ENCODE results near the gene MVK. TPM values are rescaled to one million over a fixed set of nuclear protein-coding genes. Genes with fewer than 3 reads are reported as not detected.

Gene MVK
- polyA plus RNA-seq, 3 donors, result 1.1 to 3.8 (median 1.6) TPM

DNA sequence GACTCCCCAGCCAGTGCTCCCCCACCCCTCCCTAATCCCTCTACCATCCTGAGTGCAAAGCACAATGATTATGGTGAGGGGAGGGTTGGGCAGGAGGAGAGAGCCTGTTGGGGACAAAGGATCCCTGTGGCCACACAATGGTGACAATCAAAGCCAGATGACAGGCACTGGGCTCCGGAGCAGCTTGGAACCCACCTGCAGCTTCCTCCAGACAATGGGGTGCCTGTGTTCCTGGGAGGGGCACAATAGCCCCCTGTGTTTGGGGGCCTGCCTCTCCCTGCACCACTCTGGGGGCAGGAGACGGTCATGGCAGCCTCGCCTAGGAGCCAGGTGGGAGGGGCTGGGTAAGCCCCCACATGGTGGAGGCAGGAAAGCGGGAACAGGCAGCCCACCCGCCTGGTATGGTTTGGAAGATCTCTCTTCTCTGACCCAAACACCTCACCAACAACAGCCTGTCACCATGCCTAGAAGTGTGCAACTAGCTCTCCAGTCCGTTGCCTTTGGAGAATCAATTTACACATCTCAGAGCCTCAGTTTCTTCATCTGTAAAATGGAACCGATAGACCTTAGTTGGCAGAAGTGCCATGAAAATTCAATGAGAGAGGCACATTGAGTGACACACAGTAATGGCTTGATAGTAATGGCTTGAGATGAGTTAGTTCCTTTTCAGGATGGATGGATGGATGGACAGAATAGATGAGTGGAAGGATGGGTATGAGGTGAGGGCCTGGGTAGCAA, 53.0 kb downstream of the MVK start:
- H3K27me3 Mint-ChIP-seq (ENCODE audit: low read depth in 3 of 3), result peaks cover 21 to 26% (median 25%) of the 10 kb centered on the region in 3 donors
- Histone ChIP-seq H3K9me3 (replicated peaks in 1 of 2; ENCODE audit: control insufficient read depth in 1 of 2, insufficient read depth in 1 of 2, low read length in 2 of 2) (no peaks in the 10 kb centered on the region), H3K36me3 (replicated peaks in 1 of 2; ENCODE audit: control insufficient read depth in 1 of 2, insufficient read depth in 2 of 2, low read length in 2 of 2) (no peaks in the 10 kb centered on the region), H3K4me1 (ENCODE audit: control insufficient read depth in 1 of 2, insufficient read depth in 2 of 2, low read length in 2 of 2) (no peaks in the 10 kb centered on the region), H3K27me3 (ENCODE audit: control insufficient read depth in 2 of 2, insufficient read depth in 2 of 2, low read length in 2 of 2) (peaks cover 3 to 13% of the 10 kb centered on the region in 2 donors), H3K27ac (ENCODE audit: low read depth in 1 of 2, low read length in 2 of 2) (no peak overlapping the region), H3K4me2 (replicated peaks; ENCODE audit: extremely low read depth, low read length, poor library complexity, severe bottlenecking) (no peak overlapping the region), H2AFZ (ENCODE audit: insufficient read depth, low read depth, low read length, poor library complexity, severe bottlenecking) (no peak overlapping the region), H3K9ac (ENCODE audit: insufficient read depth, low read length, poor library complexity, severe bottlenecking) (no peak overlapping the region), H4K20me1 (ENCODE audit: insufficient read depth, low read length) (no peaks in the 10 kb centered on the region), H3K4me3 (replicated peaks in 1 of 3; ENCODE audit: low read depth in 2 of 3, low read length in 3 of 3) (no peak overlapping the region), H3K79me2 (ENCODE audit: insufficient read depth, low read length) (no peaks in the 10 kb centered on the region)
- intact Hi-C loops (cut with micrococcal nuclease), result no loop called here
- no peaks in the 10 kb centered on the region for H3K4me1 Mint-ChIP-seq
- TF ChIP-seq, protein P1, sequence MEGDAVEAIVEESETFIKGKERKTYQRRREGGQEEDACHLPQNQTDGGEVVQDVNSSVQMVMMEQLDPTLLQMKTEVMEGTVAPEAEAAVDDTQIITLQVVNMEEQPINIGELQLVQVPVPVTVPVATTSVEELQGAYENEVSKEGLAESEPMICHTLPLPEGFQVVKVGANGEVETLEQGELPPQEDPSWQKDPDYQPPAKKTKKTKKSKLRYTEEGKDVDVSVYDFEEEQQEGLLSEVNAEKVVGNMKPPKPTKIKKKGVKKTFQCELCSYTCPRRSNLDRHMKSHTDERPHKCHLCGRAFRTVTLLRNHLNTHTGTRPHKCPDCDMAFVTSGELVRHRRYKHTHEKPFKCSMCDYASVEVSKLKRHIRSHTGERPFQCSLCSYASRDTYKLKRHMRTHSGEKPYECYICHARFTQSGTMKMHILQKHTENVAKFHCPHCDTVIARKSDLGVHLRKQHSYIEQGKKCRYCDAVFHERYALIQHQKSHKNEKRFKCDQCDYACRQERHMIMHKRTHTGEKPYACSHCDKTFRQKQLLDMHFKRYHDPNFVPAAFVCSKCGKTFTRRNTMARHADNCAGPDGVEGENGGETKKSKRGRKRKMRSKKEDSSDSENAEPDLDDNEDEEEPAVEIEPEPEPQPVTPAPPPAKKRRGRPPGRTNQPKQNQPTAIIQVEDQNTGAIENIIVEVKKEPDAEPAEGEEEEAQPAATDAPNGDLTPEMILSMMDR (IDR thresholded peaks at IDR 0.05), result no peak
- DNase-seq, result no peak
- 83% methylated on average over 3 of the region's 7 CpGs for WGBS (ENCODE audit: insufficient coverage)
- no peak overlapping the region for H3K4me3 Mint-ChIP-seq
- peaks cover 0 to 3% (median 0%) of the 10 kb centered on the region in 7 donors for H3K9me3 Mint-ChIP-seq
- no peak overlapping the region for H3K27ac Mint-ChIP-seq
- no peaks in the 10 kb centered on the region for H3K36me3 Mint-ChIP-seq

DNA sequence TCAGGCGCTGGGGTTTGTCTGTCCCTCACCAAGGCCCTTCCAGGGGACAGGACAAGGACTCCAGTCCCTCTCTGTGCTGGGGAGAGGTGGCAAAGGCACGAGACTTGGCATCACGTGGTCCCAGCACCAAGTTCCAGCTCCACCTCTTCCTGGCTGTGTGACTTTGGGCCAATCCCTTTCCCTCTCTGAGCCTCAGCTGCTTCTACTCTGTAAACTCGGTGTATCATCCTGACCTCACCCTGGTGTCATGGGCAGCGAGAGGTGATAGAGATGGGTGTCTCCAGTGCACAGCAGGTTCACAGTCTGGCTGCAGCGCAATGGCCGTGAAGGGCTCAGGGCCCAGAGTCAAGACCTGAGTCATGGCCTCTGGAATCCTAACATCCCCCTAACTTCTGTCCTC, 54.0 kb downstream of the MVK start:
- H3K27me3 Mint-ChIP-seq (ENCODE audit: low read depth in 3 of 3), result peaks cover 13 to 16% (median 15%) of the 10 kb centered on the region in 3 donors
- no peaks in the 10 kb centered on the region for H4K20me1 ChIP-seq (ENCODE audit: insufficient read depth, low read length)
- H3K4me1 ChIP-seq (ENCODE audit: control insufficient read depth in 1 of 2, insufficient read depth in 2 of 2, low read length in 2 of 2), result no peaks in the 10 kb centered on the region
- no peak overlapping the region for H3K27ac ChIP-seq (ENCODE audit: low read depth in 1 of 2, low read length in 2 of 2)
- H3K27ac Mint-ChIP-seq, result no peak overlapping the region
- no peaks in the 10 kb centered on the region for H3K36me3 ChIP-seq (replicated peaks in 1 of 2; ENCODE audit: control insufficient read depth in 1 of 2, insufficient read depth in 2 of 2, low read length in 2 of 2)
- whole genome bisulfite sequencing (ENCODE audit: insufficient coverage), result 70% methylated on average over 2 of the region's 7 CpGs
- no peaks in the 10 kb centered on the region for H3K4me1 Mint-ChIP-seq
- TF ChIP-seq, protein P1 (IDR thresholded peaks at IDR 0.05), result no peak
- H3K27me3 ChIP-seq (ENCODE audit: control insufficient read depth in 2 of 2, insufficient read depth in 2 of 2, low read length in 2 of 2), result peaks cover 0 to 2% of the 10 kb centered on the region in 2 donors
- H2AFZ ChIP-seq (ENCODE audit: insufficient read depth, low read depth, low read length, poor library complexity, severe bottlenecking), result no peak overlapping the region
- no peak overlapping the region for H3K4me2 ChIP-seq (replicated peaks; ENCODE audit: extremely low read depth, low read length, poor library complexity, severe bottlenecking)
- intact Hi-C loops (cut with micrococcal nuclease), result no loop called here
- no peaks in the 10 kb centered on the region for H3K9me3 ChIP-seq (replicated peaks in 1 of 2; ENCODE audit: control insufficient read depth in 1 of 2, insufficient read depth in 1 of 2, low read length in 2 of 2)
- H3K79me2 ChIP-seq (ENCODE audit: insufficient read depth, low read length), result no peaks in the 10 kb centered on the region
- peaks cover 0 to 3% (median 0%) of the 10 kb centered on the region in 7 donors for H3K9me3 Mint-ChIP-seq
- no peak overlapping the region for H3K9ac ChIP-seq (ENCODE audit: insufficient read depth, low read length, poor library complexity, severe bottlenecking)
- no peaks in the 10 kb centered on the region for H3K36me3 Mint-ChIP-seq
- no peak overlapping the region for H3K4me3 ChIP-seq (replicated peaks in 1 of 3; ENCODE audit: low read depth in 2 of 3, low read length in 3 of 3)
- H3K4me3 Mint-ChIP-seq, result no peak overlapping the region
- DNase-seq, result no peak

All from CD14-positive monocyte (primary cell).